ENCODE data around the gene ATRIP.

ATRIP gene

GRCh38 chr3:48466386-48467109 lies 20.0 kb downstream of the ATRIP start:
- peak; percentile 48 for DNase-seq (ENCODE audit: low read depth)
- TF ChIP-seq CTCF (IDR thresholded peaks at IDR 0.05; ENCODE audit: low read depth, low read length) (no peak), MAX (IDR thresholded peaks at IDR 0.05; ENCODE audit: low read depth, low read length) (no peak), POLR2A (IDR thresholded peaks at IDR 0.05; ENCODE audit: extremely low read depth, insufficient read length) (no peak), MYC (IDR thresholded peaks at IDR 0.05; ENCODE audit: low read depth, low read length) (no peak)
- H3K4me3 ChIP-seq (ENCODE audit: low read depth, low read length), result peak overlapping the region; percentile 69

DNA sequence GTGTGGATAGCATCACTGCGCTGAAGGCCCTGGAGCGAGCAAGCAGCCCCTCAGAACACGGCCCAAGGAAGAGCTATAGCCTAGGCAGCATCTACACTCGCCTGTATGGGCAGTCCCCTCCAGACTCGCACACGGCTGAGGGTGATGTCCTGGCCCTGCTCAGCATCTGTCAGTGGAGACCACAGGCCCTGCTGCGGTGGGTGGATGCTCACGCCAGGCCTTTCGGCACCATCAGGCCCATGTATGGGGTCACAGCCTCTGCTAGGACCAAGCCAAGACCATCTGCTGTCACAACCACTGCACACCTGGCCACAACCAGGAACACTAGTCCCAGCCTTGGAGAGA lies 20.5 kb downstream of the ATRIP start:
- H3K4me3 ChIP-seq (ENCODE audit: low read depth, low read length), result peak overlapping the region; percentile 69
- no peak for TF ChIP-seq CTCF (IDR thresholded peaks at IDR 0.05; ENCODE audit: low read depth, low read length)
- TF ChIP-seq MYC (IDR thresholded peaks at IDR 0.05; ENCODE audit: low read depth, low read length), result no peak
- TF ChIP-seq POLR2A (IDR thresholded peaks at IDR 0.05; ENCODE audit: extremely low read depth, insufficient read length), result no peak
- no peak for TF ChIP-seq MAX (IDR thresholded peaks at IDR 0.05; ENCODE audit: low read depth, low read length)
- DNase-seq (ENCODE audit: low read depth), result no peak

DNA sequence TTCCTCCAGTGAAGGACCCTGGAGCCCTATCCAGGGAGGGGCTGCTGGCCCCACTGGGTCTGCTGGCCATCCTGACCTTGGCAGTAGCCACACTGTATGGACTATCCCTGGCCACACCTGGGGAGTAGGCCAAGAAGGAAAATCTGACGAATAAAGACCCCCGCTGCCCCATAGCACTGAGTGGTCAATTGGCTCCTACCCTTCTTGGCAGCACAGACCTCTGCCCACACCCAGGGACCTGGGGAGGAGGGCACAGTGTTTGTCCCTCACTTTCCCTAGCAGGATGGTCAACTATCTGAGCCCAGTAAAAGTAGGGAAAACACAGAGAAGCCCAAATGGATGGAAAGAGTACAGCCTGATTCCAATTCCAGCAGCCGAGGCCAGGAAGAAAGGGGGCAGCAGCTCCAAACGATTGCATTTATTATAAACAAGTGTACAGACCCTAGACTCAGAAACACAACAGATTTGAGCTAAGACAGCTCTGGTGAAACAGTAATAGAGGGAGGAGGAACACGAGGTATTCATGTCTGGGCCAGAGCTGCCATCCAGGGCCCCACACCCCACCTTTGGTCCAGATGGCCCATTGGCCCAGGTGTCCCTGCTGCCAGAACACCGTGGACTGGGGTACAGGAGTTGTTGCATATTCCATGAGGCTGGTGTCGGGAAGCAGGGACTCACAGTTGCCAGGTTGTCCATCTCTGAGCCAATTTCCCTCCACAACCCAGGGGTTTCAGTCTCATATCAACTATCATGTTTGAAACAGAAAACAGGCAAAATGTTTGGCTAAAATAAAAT lies 21.1 kb downstream of the ATRIP start:
- DNase-seq (ENCODE audit: low read depth), result no peak
- H3K4me3 ChIP-seq (ENCODE audit: low read depth, low read length), result peak overlapping the region; percentile 69
- TF ChIP-seq POLR2A (IDR thresholded peaks at IDR 0.05; ENCODE audit: extremely low read depth, insufficient read length) (no peak), MYC (IDR thresholded peaks at IDR 0.05; ENCODE audit: low read depth, low read length) (no peak), CTCF (IDR thresholded peaks at IDR 0.05; ENCODE audit: low read depth, low read length) (no peak), MAX (IDR thresholded peaks at IDR 0.05; ENCODE audit: low read depth, low read length) (no peak)

GRCh38 chr3:48468329-48468731 lies 21.8 kb downstream of the ATRIP start:
- no peak for DNase-seq (ENCODE audit: low read depth)
- H3K4me3 ChIP-seq (ENCODE audit: low read depth, low read length), result no peak overlapping the region
- TF ChIP-seq POLR2A (IDR thresholded peaks at IDR 0.05; ENCODE audit: extremely low read depth, insufficient read length) (no peak), MYC (IDR thresholded peaks at IDR 0.05; ENCODE audit: low read depth, low read length) (no peak), CTCF (IDR thresholded peaks at IDR 0.05; ENCODE audit: low read depth, low read length) (no peak)

- no peak for DNase-seq (ENCODE audit: low read depth)
- H3K4me3 ChIP-seq (ENCODE audit: low read depth, low read length), result no peak overlapping the region
Measured at GRCh38 chr3:48469046-48469915, 22.7 kb downstream of the ATRIP start.

More at GRCh38 chr3:48469046-48469915, 22.7 kb downstream of the ATRIP start:
- TF ChIP-seq POLR2A (IDR thresholded peaks at IDR 0.05; ENCODE audit: extremely low read depth, insufficient read length) (no peak), MYC (IDR thresholded peaks at IDR 0.05; ENCODE audit: low read depth, low read length) (no peak), CTCF (IDR thresholded peaks at IDR 0.05; ENCODE audit: low read depth, low read length) (no peak), MAX (IDR thresholded peaks at IDR 0.05; ENCODE audit: low read depth, low read length) (no peak)

All from NB4 (cell line).